GM23248 (cell line): Measurements from ENCODE around the gene FAM217A. TPM values are rescaled to one million over a fixed set of nuclear protein-coding genes. Genes with fewer than 3 reads are reported as not detected.
A peak's percentile ranks its signal among the peaks of the same experiment; 100 is the strongest.

Source experiments
- DNase-seq: peaks from one replicate; pipeline ENCODE4 v3.0.0-alpha.2; 2015
- H2AFZ ChIP-seq: fragments of 200-600 bp; sonication (generic); 2 replicates; pipeline ENCODE4 v1.6.1; 2016; ENCODE audit warnings: antibody characterized with exemption
- H3F3A ChIP-seq: fragments of 200-600 bp; sonication (generic); 2 replicates; pipeline ENCODE4 v1.6.1; 2016; ENCODE audit warnings: mild to moderate bottlenecking, antibody characterized with exemption, mixed run types; ENCODE audit not compliant: insufficient read depth
- H3K27ac ChIP-seq: fragments of 200-600 bp; sonication (generic); 2 replicates; pipeline ENCODE4 v1.5.1; 2016; ENCODE audit warnings: mild to moderate bottlenecking
- H3K27me3 ChIP-seq: fragments of 200-600 bp; sonication (generic); replicated peaks from 2 replicates; pipeline ENCODE4 v1.6.1; 2016; ENCODE audit warnings: mild to moderate bottlenecking; ENCODE audit not compliant: insufficient read depth
- H3K36me3 ChIP-seq: fragments of 200-600 bp; sonication (generic); 2 replicates; pipeline ENCODE4 v1.6.1; 2016; ENCODE audit warnings: low read depth, mild to moderate bottlenecking
- H3K4me1 ChIP-seq: fragments of 200-600 bp; sonication (generic); 2 replicates; pipeline ENCODE4 v1.6.1; 2016; ENCODE audit warnings: mild to moderate bottlenecking; ENCODE audit not compliant: insufficient read depth
- H3K4me2 ChIP-seq: fragments of 200-600 bp; sonication (generic); one replicate; pipeline ENCODE4 v1.6.1; 2016; ENCODE audit warnings: mild to moderate bottlenecking; ENCODE audit not compliant: unreplicated experiment
- H3K4me3 ChIP-seq: fragments of 200-600 bp; sonication (generic); 2 replicates; pipeline ENCODE4 v1.5.1; 2016; ENCODE audit warnings: mild to moderate bottlenecking
- H3K79me2 ChIP-seq: fragments of 200-600 bp; sonication (generic); 2 replicates; pipeline ENCODE4 v1.6.1; 2016; ENCODE audit warnings: mild to moderate bottlenecking; ENCODE audit not compliant: insufficient read depth
- H3K9ac ChIP-seq: fragments of 200-600 bp; sonication (generic); 2 replicates; pipeline ENCODE4 v1.6.1; 2016; ENCODE audit warnings: mild to moderate bottlenecking
- H3K9me2 ChIP-seq: fragments of 200-600 bp; sonication (generic); 2 replicates; pipeline ENCODE4 v1.6.1; 2016; ENCODE audit warnings: mixed run types, mild to moderate bottlenecking, moderate library complexity; ENCODE audit not compliant: insufficient read depth
- H3K9me3 ChIP-seq: fragments of 200-600 bp; sonication (generic); one replicate; pipeline ENCODE4 v1.6.1; 2017; ENCODE audit warnings: low read depth
- H4K20me1 ChIP-seq: fragments of 200-600 bp; sonication (generic); 2 replicates; pipeline ENCODE4 v1.6.0; 2016; ENCODE audit not compliant: insufficient read depth
- EZH2 ChIP-seq: fragments of 200-600 bp; sonication (generic); IDR thresholded peaks from 2 replicates; pipeline ENCODE4 v1.6.1; 2018; ENCODE audit warnings: antibody characterized with exemption, mild to moderate bottlenecking; ENCODE audit not compliant: insufficient read depth, poor library complexity, severe bottlenecking
- EZH2phosphoT487 ChIP-seq: fragments of 200-600 bp; sonication (generic); IDR thresholded peaks from 2 replicates; pipeline ENCODE4 v1.6.1; 2018; ENCODE audit warnings: antibody characterized with exemption, moderate library complexity, mild to moderate bottlenecking, low read depth; ENCODE audit not compliant: insufficient read depth
- WGBS, 2 experiments: methylation state at CpG; one replicate each; pipeline ENCODE4 v1.1.6; 2015 to 2017; ENCODE audit warnings: low lambda C conversion rate in 2 of 2, low coverage in 1 of 2; ENCODE audit errors: missing lambda C conversion rate in 2 of 2; 5-methylcytosine and 5-hydroxymethylcytosine counted together
- in situ Hi-C: fragments of 300-500 bp; cut with MboI; formaldehyde crosslinking; loops from 2 replicates; pipeline ENCODE4 v1.15.0; 2020
- polyA plus RNA-seq: library from polyadenylated mRNA; unstranded; fragments of >200 nt; fragmentation: Nextera tagmentation; extraction: Ambion mirVana; gene quantifications from 2 replicates; pipeline ENCODE4 v1.2.1, GENCODE V29; 2016
- total RNA-seq: library from RNA; depleted of rRNA; stranded (reverse); fragments of >200 nt; shearing (Covaris generic); gene quantifications from 2 replicates; pipeline ENCODE4 v1.2.3, GENCODE V29; 2014

FAM217A gene
- total and polyA plus RNA-seq, 2 experiments from 2014 or later: not detected

DNA sequence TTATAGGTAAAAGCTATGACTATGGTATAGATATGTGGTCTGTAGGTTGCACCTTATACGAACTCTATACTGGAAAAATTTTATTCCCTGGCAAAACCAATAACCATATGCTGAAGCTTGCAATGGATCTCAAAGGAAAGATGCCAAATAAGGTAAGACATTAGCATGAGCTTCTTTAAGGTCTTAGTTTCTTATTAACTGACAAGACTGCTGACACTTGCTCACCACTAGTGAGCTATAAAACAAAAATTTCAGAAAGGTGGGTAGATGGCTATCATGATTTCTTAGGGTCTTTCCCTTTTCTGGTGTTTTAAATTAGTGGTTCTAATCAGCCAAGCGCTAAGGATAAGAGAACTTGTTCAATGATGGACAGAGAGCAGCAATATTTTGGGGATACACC is 21.9 kb downstream of the FAM217A start:
- no peak for DNase-seq
- no peak overlapping the region for H3K4me3 ChIP-seq
- peaks cover 42% of the 10 kb centered on the region for H3K79me2 ChIP-seq
- H3K27me3 ChIP-seq: no peaks in the 10 kb centered on the region
- H3K36me3 ChIP-seq: peaks cover 58% of the 10 kb centered on the region
- H3K27ac ChIP-seq: no peak overlapping the region
- no peak for TF ChIP-seq EZH2phosphoT487
- TF ChIP-seq EZH2: no peak
- H3K9me2 ChIP-seq: no peaks in the 10 kb centered on the region
- peaks cover 61% of the 10 kb centered on the region for H3F3A ChIP-seq
- in situ Hi-C loops: no loop called here
- no peak overlapping the region for H3K4me2 ChIP-seq
- H3K9ac ChIP-seq: no peak overlapping the region
- peaks cover 47% of the 10 kb centered on the region for H3K4me1 ChIP-seq
- WGBS, 2 experiments: 97 to 98% methylated on average over 2 of the region's 2 CpGs
- H3K9me3 ChIP-seq: no peaks in the 10 kb centered on the region
- H2AFZ ChIP-seq: no peak overlapping the region
- no peaks in the 10 kb centered on the region for H4K20me1 ChIP-seq

GRCh38 chr6:4055420-4056041 is 23.4 kb downstream of the FAM217A start:
- H2AFZ ChIP-seq: no peak overlapping the region
- H3K9me3 ChIP-seq: no peaks in the 10 kb centered on the region
- TF ChIP-seq EZH2 (no peak), EZH2phosphoT487 (no peak)
- WGBS, 2 experiments: 4% methylated on average over 2 of the region's 2 CpGs
- peak; percentile 85 for DNase-seq
- H3K9ac ChIP-seq: peak overlapping the region; percentile 18
- no peak overlapping the region for H3K4me3 ChIP-seq
- H4K20me1 ChIP-seq: no peaks in the 10 kb centered on the region
- in situ Hi-C loops: no loop called here
- peak overlapping the region; percentile 9 for H3K4me2 ChIP-seq
- H3K27ac ChIP-seq: peak overlapping the region; percentile 40
- H3K79me2 ChIP-seq: peaks cover 44% of the 10 kb centered on the region
- peaks cover 62% of the 10 kb centered on the region for H3F3A ChIP-seq
- peaks cover 45% of the 10 kb centered on the region for H3K4me1 ChIP-seq
- H3K36me3 ChIP-seq: peaks cover 58% of the 10 kb centered on the region
- no peaks in the 10 kb centered on the region for H3K9me2 ChIP-seq
- H3K27me3 ChIP-seq: no peaks in the 10 kb centered on the region

- no peaks in the 10 kb centered on the region for H3K9me2 ChIP-seq
- WGBS, 2 experiments: 96 to 99% methylated on average over 6 of the region's 6 CpGs
- no peak overlapping the region for H3K9ac ChIP-seq
- no peaks in the 10 kb centered on the region for H3K27me3 ChIP-seq
- no peaks in the 10 kb centered on the region for H4K20me1 ChIP-seq
- H3K4me1 ChIP-seq: peaks cover 4% of the 10 kb centered on the region; the same call in 1 of the 2 replicates
- H2AFZ ChIP-seq: no peak overlapping the region
- H3K27ac ChIP-seq: no peak overlapping the region
- H3K79me2 ChIP-seq: peaks cover 68% of the 10 kb centered on the region
- H3K9me3 ChIP-seq: no peaks in the 10 kb centered on the region
- H3K4me3 ChIP-seq: no peak overlapping the region
- no peak for TF ChIP-seq EZH2
- TF ChIP-seq EZH2phosphoT487: no peak
- DNase-seq: no peak
- peaks cover 80% of the 10 kb centered on the region for H3K36me3 ChIP-seq
- H3F3A ChIP-seq: peaks cover 19% of the 10 kb centered on the region
- H3K4me2 ChIP-seq: no peak overlapping the region
- in situ Hi-C loops: no loop called here
These were observed 29.7 kb downstream of the FAM217A start for GRCh38 chr6:4049246-4049645.

GRCh38 chr6:4041480-4041879 is 37.5 kb downstream of the FAM217A start:
- Histone ChIP-seq H3K9ac (no peak overlapping the region), H3K27me3 (no peaks in the 10 kb centered on the region), H3K9me2 (no peaks in the 10 kb centered on the region), H3K27ac (no peak overlapping the region), H3K4me3 (no peak overlapping the region), H3K4me2 (no peak overlapping the region), H3K36me3 (peaks cover 83% of the 10 kb centered on the region), H4K20me1 (no peaks in the 10 kb centered on the region; the same call in 1 of the 2 replicates), H2AFZ (no peak overlapping the region), H3K9me3 (no peaks in the 10 kb centered on the region), H3K4me1 (no peaks in the 10 kb centered on the region), H3F3A (peaks cover 4% of the 10 kb centered on the region; the same call in 1 of the 2 replicates), H3K79me2 (peaks cover 98% of the 10 kb centered on the region)
- no peak for DNase-seq
- in situ Hi-C loops: no loop called here
- no peak for TF ChIP-seq EZH2phosphoT487
- no peak for TF ChIP-seq EZH2

DNA sequence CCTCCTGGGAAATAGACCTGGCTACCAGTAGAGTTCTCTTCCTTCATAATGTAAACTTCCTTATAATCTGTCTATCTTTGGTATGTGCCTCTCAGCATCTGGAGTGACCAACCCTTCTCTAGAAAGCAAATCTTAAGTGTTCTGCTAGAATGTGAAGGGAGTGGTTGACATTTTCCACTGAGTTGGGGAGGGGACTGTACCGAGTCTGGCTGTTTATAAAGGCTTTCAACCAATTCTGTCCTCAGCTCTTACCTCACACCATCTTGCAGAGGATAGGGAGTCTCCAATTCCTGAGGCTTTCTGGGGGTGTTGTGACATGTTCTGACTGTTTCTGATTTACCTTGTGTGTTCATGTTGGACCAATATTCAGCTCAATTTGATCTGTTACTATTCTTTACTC is 39.6 kb downstream of the FAM217A start:
- Histone ChIP-seq H3K9me2 (no peaks in the 10 kb centered on the region), H2AFZ (no peak overlapping the region), H3F3A (peaks cover 4% of the 10 kb centered on the region; the same call in 1 of the 2 replicates), H3K4me1 (no peaks in the 10 kb centered on the region), H3K9me3 (no peaks in the 10 kb centered on the region), H3K27me3 (no peaks in the 10 kb centered on the region), H3K9ac (no peak overlapping the region), H3K36me3 (peaks cover 67% of the 10 kb centered on the region), H3K27ac (no peak overlapping the region), H3K4me2 (no peak overlapping the region), H3K79me2 (peaks cover 100% of the 10 kb centered on the region), H4K20me1 (no peaks in the 10 kb centered on the region; the same call in 1 of the 2 replicates), H3K4me3 (no peak overlapping the region)
- DNase-seq: no peak
- in situ Hi-C loops: no loop called here
- 74 to 92% methylated on average over 1 of the region's 1 CpG for WGBS, 2 experiments
- TF ChIP-seq EZH2 (no peak), EZH2phosphoT487 (no peak)
